SH-SY5Y (cell line): ENCODE measurements around the gene MTHFSD.

Source experiments
- GATA2 ChIP-seq: IDR thresholded peaks from 2 replicates; pipeline ENCODE4 v1.6.1; 2011; ENCODE audit warnings: mild to moderate bottlenecking, low read depth, low read length
- GATA3 ChIP-seq: IDR thresholded peaks from 2 replicates; pipeline ENCODE4 v1.6.1; 2011; ENCODE audit warnings: low read depth, mild to moderate bottlenecking, low read length, moderate library complexity

- TF ChIP-seq GATA3 (no peak), GATA2 (no peak)
Observed at GRCh38 chr16:86510465-86511261, 44.4 kb downstream of the MTHFSD start, which contains the start of gene FOXF1.
